ENCODE results near the gene CHST12. TPM values are rescaled to one million over a fixed set of nuclear protein-coding genes. Genes with fewer than 3 reads are reported as not detected.

The CHST12 gene
- total RNA-seq, 6 donors from 2014 or later = 10.2 to 35.9 (median 27.8) TPM

DNA sequence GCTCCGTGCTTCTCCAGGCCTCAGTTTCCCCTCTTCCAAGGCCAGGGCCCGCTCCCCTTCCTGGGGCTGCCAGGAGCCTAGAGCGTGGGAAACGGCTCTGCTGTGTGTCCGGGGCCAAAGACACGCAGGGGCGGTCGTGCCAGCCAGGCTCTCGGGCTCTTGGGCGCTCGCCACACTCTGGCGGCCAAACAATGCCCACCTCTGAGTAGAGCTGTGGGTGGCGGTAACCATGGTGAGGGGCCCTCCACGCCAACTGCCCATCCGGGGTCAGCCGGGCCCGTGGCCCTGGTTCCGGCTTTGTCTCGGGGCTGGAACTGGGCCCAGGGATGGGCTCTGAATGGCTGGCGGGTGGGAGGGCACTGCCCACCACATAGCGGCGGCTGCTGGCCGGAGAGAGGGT, 56.8 kb downstream of the CHST12 start:
- Histone ChIP-seq H3K27me3 (no peaks in the 10 kb centered on the region), H3K4me3 (no peak overlapping the region), H3K9me3 (no peaks in the 10 kb centered on the region), H3K27ac (no peak overlapping the region), H3K36me3 (no peaks in the 10 kb centered on the region), H3K4me1 (no peaks in the 10 kb centered on the region)
- 72 to 88% methylated on average over 10 to 22 of the region's 23 CpGs for WGBS, 2 donors
- DNase-seq (peak in 1 of 2 donors; percentile 66), ATAC-seq (ENCODE audit: low FRiP score in 2 of 2) (peak in 1 of 2 donors; percentile 21)
- TF ChIP-seq POLR2A (IDR thresholded peaks at IDR 0.05) (no peak), POLR2AphosphoS5 (IDR thresholded peaks at IDR 0.05) (no peak), EP300 (IDR thresholded peaks at IDR 0.05) (no peak)
- TF ChIP-seq, protein P1, sequence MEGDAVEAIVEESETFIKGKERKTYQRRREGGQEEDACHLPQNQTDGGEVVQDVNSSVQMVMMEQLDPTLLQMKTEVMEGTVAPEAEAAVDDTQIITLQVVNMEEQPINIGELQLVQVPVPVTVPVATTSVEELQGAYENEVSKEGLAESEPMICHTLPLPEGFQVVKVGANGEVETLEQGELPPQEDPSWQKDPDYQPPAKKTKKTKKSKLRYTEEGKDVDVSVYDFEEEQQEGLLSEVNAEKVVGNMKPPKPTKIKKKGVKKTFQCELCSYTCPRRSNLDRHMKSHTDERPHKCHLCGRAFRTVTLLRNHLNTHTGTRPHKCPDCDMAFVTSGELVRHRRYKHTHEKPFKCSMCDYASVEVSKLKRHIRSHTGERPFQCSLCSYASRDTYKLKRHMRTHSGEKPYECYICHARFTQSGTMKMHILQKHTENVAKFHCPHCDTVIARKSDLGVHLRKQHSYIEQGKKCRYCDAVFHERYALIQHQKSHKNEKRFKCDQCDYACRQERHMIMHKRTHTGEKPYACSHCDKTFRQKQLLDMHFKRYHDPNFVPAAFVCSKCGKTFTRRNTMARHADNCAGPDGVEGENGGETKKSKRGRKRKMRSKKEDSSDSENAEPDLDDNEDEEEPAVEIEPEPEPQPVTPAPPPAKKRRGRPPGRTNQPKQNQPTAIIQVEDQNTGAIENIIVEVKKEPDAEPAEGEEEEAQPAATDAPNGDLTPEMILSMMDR (IDR thresholded peaks at IDR 0.05) = no peak

DNA sequence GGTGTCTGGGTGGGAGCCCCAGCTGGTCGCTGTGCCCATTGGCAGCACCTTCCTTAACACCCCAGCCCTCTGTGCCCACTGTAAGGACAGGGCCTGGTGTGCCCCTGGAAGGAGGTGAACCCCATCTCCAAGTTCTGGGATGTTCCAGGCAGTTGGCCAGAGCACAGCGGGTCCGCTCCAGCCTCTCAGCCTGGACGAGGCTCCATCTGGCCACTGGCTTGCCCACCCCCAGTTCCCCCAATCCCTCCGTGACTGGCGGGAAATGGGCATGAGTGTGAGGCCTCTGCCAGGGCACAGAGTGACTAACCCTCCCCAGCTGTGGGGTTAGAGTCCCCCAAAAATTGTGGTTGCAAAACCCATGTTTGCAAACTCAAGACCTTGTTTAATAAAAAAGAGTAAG, 57.2 kb downstream of the CHST12 start:
- no peaks in the 10 kb centered on the region for H3K9me3 ChIP-seq
- 81 to 93% methylated on average over 2 to 6 of the region's 6 CpGs for WGBS, 2 donors
- no peak for TF ChIP-seq POLR2AphosphoS5 (IDR thresholded peaks at IDR 0.05)
- DNase-seq (no peak), ATAC-seq (ENCODE audit: low FRiP score in 2 of 2) (peak in 1 of 2 donors; percentile 36)
- no peaks in the 10 kb centered on the region for H3K36me3 ChIP-seq
- H3K4me1 ChIP-seq = no peaks in the 10 kb centered on the region
- H3K4me3 ChIP-seq = no peak overlapping the region
- no peak overlapping the region for H3K27ac ChIP-seq
- H3K27me3 ChIP-seq = no peaks in the 10 kb centered on the region

DNA sequence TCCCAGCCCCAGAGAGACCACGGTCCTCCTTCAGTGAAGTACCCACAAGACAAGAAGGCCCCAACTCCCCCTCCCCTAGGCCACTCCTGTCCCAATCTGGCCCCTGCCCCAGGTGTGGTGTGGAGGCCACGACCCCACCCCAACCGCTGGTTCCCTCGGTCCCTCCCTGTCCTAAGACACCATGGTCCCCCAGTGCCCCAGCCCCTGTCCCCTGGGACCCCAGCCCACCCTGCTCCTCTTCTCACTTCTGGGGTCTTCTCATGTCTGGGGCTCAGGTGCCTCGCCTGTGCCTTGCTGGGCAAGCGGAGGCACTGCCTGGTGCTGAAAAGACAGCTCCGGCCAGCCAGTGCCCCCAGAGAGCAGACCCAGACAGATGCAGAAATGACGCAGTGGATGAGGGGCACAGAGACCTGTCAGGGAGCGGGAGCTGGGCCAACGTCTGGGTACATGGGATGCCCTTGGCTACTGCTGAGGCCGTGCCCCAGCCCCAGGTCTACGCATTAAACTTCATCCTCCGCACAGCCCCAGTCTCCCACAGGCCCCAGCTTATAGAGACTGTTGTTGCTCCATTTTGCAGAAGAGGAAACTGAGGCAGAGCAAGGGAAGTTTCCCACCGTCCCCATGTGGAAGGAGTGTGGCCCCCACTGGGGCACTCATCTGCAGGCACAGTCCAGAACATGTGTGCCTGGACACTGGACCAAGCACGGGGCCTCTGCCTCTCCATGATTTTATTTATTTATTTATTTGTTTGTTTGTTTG, 58.0 kb downstream of the CHST12 start:
- ATAC-seq (ENCODE audit: low FRiP score in 2 of 2) = peak in 1 of 2 donors; percentile 53
- H3K27ac ChIP-seq = no peak overlapping the region
- H3K4me3 ChIP-seq = no peak overlapping the region
- H3K36me3 ChIP-seq = no peaks in the 10 kb centered on the region
- H3K9me3 ChIP-seq = no peaks in the 10 kb centered on the region
- TF ChIP-seq EP300 (IDR thresholded peaks at IDR 0.05) = no peak
- TF ChIP-seq, protein P1 (IDR thresholded peaks at IDR 0.05) = no peak
- no peak for TF ChIP-seq POLR2AphosphoS5 (IDR thresholded peaks at IDR 0.05)
- TF ChIP-seq POLR2A (IDR thresholded peaks at IDR 0.05) = no peak
- H3K4me1 ChIP-seq = no peaks in the 10 kb centered on the region
- DNase-seq = no peak
- 81 to 95% methylated on average over 2 to 15 of the region's 15 CpGs for WGBS, 2 donors
- H3K27me3 ChIP-seq = no peaks in the 10 kb centered on the region

DNA sequence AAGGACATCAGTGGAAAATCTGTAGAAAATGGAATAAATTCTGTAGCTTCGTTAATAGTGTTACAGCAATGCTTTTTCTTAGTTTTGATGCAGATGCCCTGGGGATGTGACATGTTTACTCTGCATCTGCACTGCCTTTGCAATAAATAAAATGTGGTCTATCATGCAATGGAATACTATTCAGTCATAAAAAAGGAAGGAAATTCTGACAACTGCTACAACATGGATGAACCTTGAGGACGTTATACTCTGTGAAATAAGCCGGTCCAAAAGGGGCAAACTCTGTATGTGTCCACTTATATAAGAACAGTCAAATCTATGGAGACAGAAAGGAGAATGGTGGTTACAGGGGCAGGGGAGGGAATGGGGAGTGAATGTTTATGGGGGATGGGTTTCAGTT, 59.3 kb downstream of the CHST12 start:
- WGBS, 2 donors = 89 to 94% methylated on average over 3 of the region's 3 CpGs
- Histone ChIP-seq H3K4me1 (no peaks in the 10 kb centered on the region), H3K36me3 (no peaks in the 10 kb centered on the region), H3K9me3 (no peaks in the 10 kb centered on the region), H3K27me3 (no peaks in the 10 kb centered on the region), H3K27ac (no peak overlapping the region), H3K4me3 (no peak overlapping the region)
- no peak for ATAC-seq (ENCODE audit: low FRiP score in 2 of 2)
- no peak for TF ChIP-seq POLR2A (IDR thresholded peaks at IDR 0.05)
- no peak for TF ChIP-seq EP300 (IDR thresholded peaks at IDR 0.05)
- no peak for TF ChIP-seq POLR2AphosphoS5 (IDR thresholded peaks at IDR 0.05)
- TF ChIP-seq, protein P1 (IDR thresholded peaks at IDR 0.05) = no peak
- no peak for DNase-seq

DNA sequence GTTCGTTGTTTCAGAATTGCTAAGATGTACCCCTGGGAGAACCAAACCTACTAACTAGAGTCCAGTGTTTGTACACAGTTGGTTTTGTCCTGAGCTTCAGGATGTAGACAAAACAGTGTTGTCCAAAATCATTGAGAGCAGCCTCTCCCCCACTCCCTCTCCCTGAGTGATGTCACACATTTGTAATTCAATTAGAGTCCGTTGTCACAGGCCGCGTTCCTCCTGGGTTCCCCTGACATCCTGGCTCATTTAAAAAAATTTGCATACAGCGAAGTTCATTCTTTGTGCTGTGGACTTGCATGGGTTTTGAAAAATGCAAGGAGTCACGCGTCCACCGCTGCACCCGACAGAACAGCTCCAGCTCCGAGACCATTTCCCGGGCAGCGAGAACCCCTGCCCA, 62.5 kb downstream of the CHST12 start:
- no peak overlapping the region for H3K27ac ChIP-seq
- no peak for ATAC-seq (ENCODE audit: low FRiP score in 2 of 2)
- H3K4me1 ChIP-seq = peaks cover 0 to 5% (median 2%) of the 10 kb centered on the region in 4 donors
- no peak for DNase-seq
- H3K4me3 ChIP-seq = no peak overlapping the region
- TF ChIP-seq POLR2AphosphoS5 (IDR thresholded peaks at IDR 0.05) (no peak), EP300 (IDR thresholded peaks at IDR 0.05) (no peak), POLR2A (IDR thresholded peaks at IDR 0.05) (no peak)
- TF ChIP-seq, protein P1 (IDR thresholded peaks at IDR 0.05) = no peak
- no peaks in the 10 kb centered on the region for H3K9me3 ChIP-seq
- 80 to 85% methylated on average over 12 of the region's 12 CpGs for WGBS, 2 donors
- H3K27me3 ChIP-seq = no peaks in the 10 kb centered on the region
- H3K36me3 ChIP-seq = no peaks in the 10 kb centered on the region
